PC-9 (cell line): ENCODE data around the gene SIPA1L2. TPM values are rescaled to one million over a fixed set of nuclear protein-coding genes. Genes with fewer than 3 reads are reported as not detected.

Experiments used
- BruUV-seq: library from RNA; stranded (reverse); fragments of 400-500 nt; replicated peaks from 2 replicates; lab custom pipeline; 2021; lab: Mats Ljungman, UMichigan
- CTCF ChIA-PET: fragments of 300-600 bp; sonication (Branson Sonifier 250); formaldehyde crosslinking; loops from one replicate; lab custom pipeline; 2022; ENCODE audit warnings: antibody characterized with exemption; lab: Charles Lee
- POLR2A ChIA-PET: fragments of 300-600 bp; sonication (Branson Sonifier 250); formaldehyde crosslinking; loops from one replicate; lab custom pipeline; 2022; ENCODE audit warnings: antibody characterized with exemption; ENCODE audit not compliant: unreplicated experiment; lab: Charles Lee
- DNase-seq, 2 experiments: peaks; one replicate each; pipeline versions ENCODE4 v3.0.0 to v3.0.0-alpha.2; 2015 to 2022; ENCODE audit warnings: mixed read lengths in 1 of 2
- H2AFZ ChIP-seq: fragments of 200-600 bp; sonication (generic); 2 replicates; pipeline ENCODE4 v1.8.1; 2017; ENCODE audit warnings: antibody characterized with exemption
- H3F3A ChIP-seq: fragments of 200-600 bp; sonication (generic); 2 replicates; pipeline ENCODE4 v1.8.1; 2017; ENCODE audit warnings: antibody characterized with exemption, mild to moderate bottlenecking, low read depth; ENCODE audit not compliant: insufficient read depth
- H3K27ac ChIP-seq: fragments of 200-600 bp; sonication (generic); 2 replicates; pipeline ENCODE4 v1.6.1; 2016; ENCODE audit warnings: mixed run types
- H3K27me3 ChIP-seq: fragments of 200-600 bp; sonication (generic); 2 replicates; pipeline ENCODE4 v1.6.1; 2016; ENCODE audit warnings: low read depth, mixed run types; ENCODE audit not compliant: insufficient read depth
- H3K36me3 ChIP-seq: fragments of 200-600 bp; sonication (generic); 2 replicates; pipeline ENCODE4 v1.6.1; 2016; ENCODE audit warnings: low read depth, mixed run types
- H3K4me1 ChIP-seq: fragments of 200-600 bp; sonication (generic); replicated peaks from 2 replicates; pipeline ENCODE4 v1.6.1; 2016; ENCODE audit warnings: mixed run types; ENCODE audit not compliant: insufficient read depth
- H3K4me2 ChIP-seq: fragments of 200-600 bp; sonication (generic); 2 replicates; pipeline ENCODE4 v1.6.1; 2017; ENCODE audit warnings: mixed run types
- H3K4me3 ChIP-seq: fragments of 200-600 bp; sonication (generic); 2 replicates; pipeline ENCODE4 v1.6.1; 2016; ENCODE audit warnings: mixed run types
- H3K79me2 ChIP-seq: fragments of 200-600 bp; sonication (generic); 2 replicates; pipeline ENCODE4 v1.6.1; 2017; ENCODE audit warnings: low read depth, mixed run types
- H3K9me2 ChIP-seq: fragments of 200-600 bp; sonication (generic); 2 replicates; pipeline ENCODE4 v1.8.1; 2017; ENCODE audit warnings: mild to moderate bottlenecking; ENCODE audit not compliant: insufficient read depth
- H3K9me3 ChIP-seq: fragments of 200-600 bp; sonication (generic); 2 replicates; pipeline ENCODE4 v1.8.1; 2016; ENCODE audit warnings: low read depth; ENCODE audit not compliant: insufficient read depth
- H4K20me1 ChIP-seq: fragments of 200-600 bp; sonication (generic); 2 replicates; pipeline ENCODE4 v1.8.1; 2017; ENCODE audit not compliant: insufficient read depth
- CTCF ChIP-seq: fragments of 200-600 bp; sonication (generic); conservative IDR thresholded peaks from 2 replicates; pipeline ENCODE4 v1.6.1; 2017; ENCODE audit warnings: mixed run types, antibody characterized with exemption, mild to moderate bottlenecking, moderate library complexity
- EZH2 ChIP-seq: fragments of 200-600 bp; sonication (generic); IDR thresholded peaks from 2 replicates; pipeline ENCODE4 v1.8.0; 2017; ENCODE audit warnings: antibody characterized with exemption, low read depth
- intact Hi-C: fragments of 100-400 bp; cut with micrococcal nuclease; formaldehyde crosslinking; loops from one replicate; pipeline ENCODE4 v1.10.0; 2022; ENCODE audit not compliant: unreplicated experiment
- total RNA-seq: library from RNA; stranded (reverse); gene quantifications from 2 replicates; pipeline ENCODE4 v1.2.3, GENCODE V29; 2021

SIPA1L2 gene
- total RNA-seq, 1 experiment from 2014 or later: not detected

GRCh38 chr1:232657426-232658005 is 27.6 kb upstream of the SIPA1L2 start:
- no peak overlapping the region for H3K4me3 ChIP-seq
- TF ChIP-seq CTCF (no peak), EZH2 (no peak)
- intact Hi-C loops: no loop called here
- H3F3A ChIP-seq: no peaks in the 10 kb centered on the region
- H3K4me2 ChIP-seq: no peak overlapping the region
- no peaks in the 10 kb centered on the region for H4K20me1 ChIP-seq
- H3K9me3 ChIP-seq: no peaks in the 10 kb centered on the region
- H3K27ac ChIP-seq: no peak overlapping the region
- no TSS peak for BruUV-seq
- ChIA-PET CTCF (no interaction called here), POLR2A (no interaction called here)
- H2AFZ ChIP-seq: no peak overlapping the region
- H3K4me1 ChIP-seq: peaks cover 6% of the 10 kb centered on the region; the same call in 1 of the 2 replicates
- no peak for DNase-seq
- no peaks in the 10 kb centered on the region for H3K27me3 ChIP-seq
- H3K9me2 ChIP-seq: no peaks in the 10 kb centered on the region
- H3K79me2 ChIP-seq: no peaks in the 10 kb centered on the region
- H3K36me3 ChIP-seq: no peaks in the 10 kb centered on the region

GRCh38 chr1:232655746-232656085 is 25.8 kb upstream of the SIPA1L2 start:
- Histone ChIP-seq H3F3A (no peaks in the 10 kb centered on the region), H3K9me2 (no peaks in the 10 kb centered on the region), H3K36me3 (no peaks in the 10 kb centered on the region), H3K4me2 (peak overlapping the region; percentile 42; the same call in 1 of the 2 replicates), H3K79me2 (no peaks in the 10 kb centered on the region), H4K20me1 (no peaks in the 10 kb centered on the region), H3K27ac (no peak overlapping the region), H3K27me3 (no peaks in the 10 kb centered on the region), H3K9me3 (no peaks in the 10 kb centered on the region), H3K4me3 (no peak overlapping the region), H3K4me1 (peaks cover 6% of the 10 kb centered on the region; the same call in 1 of the 2 replicates), H2AFZ (0 out of 2 replicates have a peak overlapping the region, but pooled peaks have one; percentile 18)
- no TSS peak for BruUV-seq
- TF ChIP-seq EZH2 (no peak), CTCF (no peak)
- POLR2A ChIA-PET: no interaction called here
- DNase-seq: no peak
- intact Hi-C loops: no loop called here
- CTCF ChIA-PET: no interaction called here

GRCh38 chr1:232655028-232655745 is 25.3 kb upstream of the SIPA1L2 start:
- BruUV-seq: no TSS peak
- peaks cover 6% of the 10 kb centered on the region; the same call in 1 of the 2 replicates for H3K4me1 ChIP-seq
- peak in 1 of 2 experiments; percentile 61 for DNase-seq
- POLR2A ChIA-PET: no interaction called here
- no peak for TF ChIP-seq EZH2
- no peak for TF ChIP-seq CTCF
- no peak overlapping the region for H3K4me3 ChIP-seq
- no peaks in the 10 kb centered on the region for H4K20me1 ChIP-seq
- no peaks in the 10 kb centered on the region for H3K79me2 ChIP-seq
- H2AFZ ChIP-seq: 0 out of 2 replicates have a peak overlapping the region, but pooled peaks have one; percentile 18
- H3K9me3 ChIP-seq: no peaks in the 10 kb centered on the region
- intact Hi-C loops: no loop called here
- CTCF ChIA-PET: no interaction called here
- H3K27ac ChIP-seq: no peak overlapping the region
- H3K9me2 ChIP-seq: no peaks in the 10 kb centered on the region
- no peaks in the 10 kb centered on the region for H3F3A ChIP-seq
- H3K4me2 ChIP-seq: peak overlapping the region; percentile 42; the same call in 1 of the 2 replicates
- H3K36me3 ChIP-seq: no peaks in the 10 kb centered on the region
- H3K27me3 ChIP-seq: no peaks in the 10 kb centered on the region
